Measurements from ENCODE around the gene TBC1D7.

Gene TBC1D7

GRCh38 chr6:13272131-13273046, 55.9 kb downstream of the TBC1D7 start:
- DNase-seq (ENCODE audit: low read depth in 2 of 2), result no peak

DNA sequence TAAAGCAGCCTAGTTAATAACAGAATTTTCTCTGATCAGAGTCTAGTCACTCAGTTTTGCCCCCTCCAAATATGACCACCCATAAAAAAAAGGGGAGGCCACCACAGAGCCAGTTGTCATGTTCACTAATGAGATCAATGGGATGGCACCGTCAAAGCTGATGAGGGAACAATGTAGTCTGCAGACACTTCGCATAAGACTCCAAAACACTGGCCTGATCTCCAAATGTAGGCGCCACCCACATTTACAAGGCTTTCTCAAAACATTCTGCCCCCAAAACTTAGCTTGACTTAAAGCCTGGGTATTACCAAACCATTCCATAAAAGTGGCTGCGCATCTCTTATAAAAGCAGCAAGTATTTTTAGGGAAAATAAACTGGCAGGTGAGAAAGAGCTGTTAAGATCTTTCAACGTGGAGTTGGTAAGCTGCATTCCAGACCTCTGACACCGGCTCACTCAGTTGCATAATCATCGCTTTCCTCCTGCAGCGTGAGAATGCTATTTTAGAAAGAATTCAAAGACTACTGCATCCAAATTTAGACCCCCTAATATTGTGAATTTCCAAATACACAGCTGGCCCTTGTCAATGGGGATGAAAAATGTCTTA, 59.3 kb downstream of the TBC1D7 start:
- DNase-seq (ENCODE audit: low read depth in 2 of 2), result peak; percentile 33 to 51

GRCh38 chr6:13267142-13267651, 61.1 kb downstream of the TBC1D7 start:
- no peak for DNase-seq (ENCODE audit: low read depth in 2 of 2)

DNA sequence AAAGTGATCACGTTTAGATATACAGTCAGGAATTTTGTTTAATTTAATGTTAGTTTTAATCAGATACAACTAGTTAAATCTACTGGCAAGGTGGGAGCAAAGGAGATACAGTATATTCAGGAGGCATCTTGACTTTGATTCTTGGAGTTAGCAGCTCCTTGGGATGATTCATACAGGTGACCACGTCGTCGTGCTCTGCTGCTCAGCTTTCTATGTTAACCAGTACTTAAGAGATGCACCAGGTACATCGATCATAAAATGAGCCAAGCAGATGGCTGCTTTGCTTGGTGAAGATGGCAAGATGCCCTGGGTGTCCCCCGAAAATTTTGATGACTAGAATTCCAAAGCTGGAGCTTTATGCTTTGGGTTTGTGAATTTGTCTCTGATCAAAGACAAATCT, 64.7 kb downstream of the TBC1D7 start:
- DNase-seq (ENCODE audit: low read depth in 2 of 2), result no peak

DNA sequence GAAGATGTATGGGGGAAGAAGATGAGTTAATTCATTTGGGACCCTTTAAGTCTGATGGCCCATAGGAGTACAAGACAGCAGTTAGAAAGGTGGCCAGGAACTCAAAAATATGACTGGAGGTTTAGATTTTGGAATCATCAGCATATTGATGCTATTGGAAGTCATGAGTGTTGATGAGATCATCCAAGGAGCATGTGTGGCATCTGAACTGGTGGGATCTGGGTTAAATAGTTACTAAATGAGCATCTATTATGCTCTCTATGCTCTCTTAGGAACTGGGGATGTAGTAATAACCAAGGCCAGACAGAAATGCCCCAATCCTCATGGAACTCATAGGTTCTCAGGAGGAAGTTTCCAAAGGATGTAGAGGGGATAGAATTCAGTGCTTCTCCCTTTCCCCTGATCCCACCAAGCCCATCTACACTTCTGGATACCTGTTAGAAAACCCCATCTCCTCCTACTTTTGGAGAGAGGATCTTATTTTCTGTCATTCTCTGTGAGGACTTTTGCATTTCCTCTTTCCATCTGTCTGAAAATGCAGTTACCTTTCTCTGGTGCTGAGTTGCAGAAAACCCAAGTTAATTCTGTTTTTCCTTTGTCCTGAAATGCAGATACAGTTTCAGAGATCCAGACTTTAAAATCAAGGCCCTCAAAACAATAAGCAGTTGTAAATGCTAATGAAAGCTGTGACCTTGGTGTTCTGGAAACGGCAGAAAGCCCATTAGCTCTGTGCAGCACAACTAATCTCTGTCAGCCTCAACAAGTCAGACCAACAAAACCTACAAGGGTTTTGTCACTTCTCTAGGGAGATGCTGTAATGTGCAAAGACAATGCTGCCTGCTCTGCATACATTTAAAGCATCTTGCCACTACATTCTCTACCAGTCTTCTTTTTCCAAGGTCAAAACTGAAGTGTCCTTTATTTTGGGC, 65.8 kb downstream of the TBC1D7 start:
- DNase-seq (ENCODE audit: low read depth in 2 of 2), result no peak

DNA sequence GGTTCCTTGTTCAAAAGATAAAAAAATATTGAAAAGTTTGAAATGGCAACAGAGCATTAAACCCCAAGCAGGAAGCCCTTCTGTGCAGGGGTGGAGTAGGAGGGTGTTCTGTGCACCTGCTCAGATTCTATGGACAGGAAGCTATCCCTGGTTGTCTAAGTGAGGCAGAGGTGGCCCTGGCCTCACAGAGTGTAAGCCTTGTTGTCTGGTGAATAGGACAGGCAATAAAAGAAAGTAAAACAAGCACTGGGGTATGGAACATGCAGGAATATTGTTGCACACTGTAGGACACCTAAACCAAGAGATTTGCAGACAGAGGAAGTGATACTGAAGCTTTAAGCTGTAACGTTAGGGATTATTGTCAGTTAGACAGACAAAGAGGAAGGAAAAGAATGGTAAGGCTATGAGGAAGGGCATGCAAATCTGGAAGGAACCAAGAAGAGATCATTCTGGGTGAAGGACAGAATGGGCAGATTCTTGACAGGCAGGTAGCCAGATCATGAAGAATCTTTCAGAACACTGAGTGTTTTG, 66.8 kb downstream of the TBC1D7 start:
- no peak for DNase-seq (ENCODE audit: low read depth in 2 of 2)

GRCh38 chr6:13260831-13261230, 67.5 kb downstream of the TBC1D7 start:
- DNase-seq (ENCODE audit: low read depth in 2 of 2), result no peak

GRCh38 chr6:13260101-13260598, 68.2 kb downstream of the TBC1D7 start:
- DNase-seq (ENCODE audit: low read depth in 2 of 2), result no peak

- no peak for DNase-seq (ENCODE audit: low read depth in 2 of 2)
Measured at GRCh38 chr6:13259393-13259792, 68.9 kb downstream of the TBC1D7 start.

GRCh38 chr6:13256266-13257001, 71.9 kb downstream of the TBC1D7 start:
- DNase-seq (ENCODE audit: low read depth in 2 of 2), result no peak

Data from fibroblast of skin of left biceps (primary cell).